IMR-90 (cell line): ENCODE measurements around the gene ACVR1. TPM values are rescaled to one million over a fixed set of nuclear protein-coding genes. Genes with fewer than 3 reads are reported as not detected.

ENCODE experiments used
- ATAC-seq: fragments of 200-7000 bp; cut with Tn5 transposase; 2 replicates; pipeline ENCODE4 v1.9.1; 2020; ENCODE audit warnings: low read depth, mild to moderate bottlenecking, moderate library complexity
- BruUV-seq: library from RNA; stranded (reverse); fragments of 400-500 nt; replicated peaks from 2 replicates; lab custom pipeline; 2021; lab: Mats Ljungman, UMichigan
- CTCF ChIA-PET: fragments of 300-600 bp; formaldehyde crosslinking; extraction: SDS; loops from one replicate; lab custom pipeline; 2021; ENCODE audit warnings: antibody characterized with exemption; lab: Yijun Ruan, JAX
- POLR2A ChIA-PET: fragments of 300-600 bp; sonication (Branson Sonifier 250); formaldehyde crosslinking; loops from one replicate; lab custom pipeline; 2022; ENCODE audit warnings: antibody characterized with exemption; ENCODE audit not compliant: unreplicated experiment; lab: Charles Lee
- DNase-seq: peaks from one replicate; pipeline ENCODE4 v3.0.0; 2013
- H2AFZ ChIP-seq: replicated peaks from 2 replicates; pipeline ENCODE3; 2013; ENCODE audit warnings: low read length, mild to moderate bottlenecking; ENCODE audit not compliant: poor library complexity
- H2AK5ac ChIP-seq: 2 replicates; pipeline ENCODE4 v1.6.1; 2013; ENCODE audit warnings: low read depth, low read length, inconsistent platforms
- H2AK9ac ChIP-seq: replicated peaks from 2 replicates; pipeline ENCODE3; 2013; ENCODE audit warnings: mild to moderate bottlenecking, low read depth, low read length, moderate library complexity; ENCODE audit not compliant: poor library complexity
- H2BK120ac ChIP-seq: 2 replicates; pipeline ENCODE4 v1.6.1; 2013; ENCODE audit warnings: low read depth, low read length, inconsistent platforms
- H2BK15ac ChIP-seq: 3 replicates; pipeline ENCODE4 v1.6.1; 2013; ENCODE audit warnings: low read depth, low read length, inconsistent platforms
- H2BK20ac ChIP-seq: 2 replicates; pipeline ENCODE4 v1.6.1; 2013; ENCODE audit warnings: low read depth, mild to moderate bottlenecking, inconsistent platforms, low read length, moderate library complexity
- H2BK5ac ChIP-seq: 2 replicates; pipeline ENCODE4 v1.6.1; 2013; ENCODE audit warnings: mild to moderate bottlenecking, low read depth, low read length, inconsistent platforms; ENCODE audit not compliant: poor library complexity, severe bottlenecking
- H3K14ac ChIP-seq: replicated peaks from 2 replicates; pipeline ENCODE4 v1.6.1; 2013; ENCODE audit warnings: low read depth, low read length, inconsistent platforms
- H3K18ac ChIP-seq: 2 replicates; pipeline ENCODE4 v1.6.1; 2013; ENCODE audit warnings: low read depth, low read length, control low read depth
- H3K23ac ChIP-seq: 2 replicates; pipeline ENCODE4 v1.6.1; 2013; ENCODE audit warnings: low read depth, low read length, inconsistent platforms
- H3K27ac ChIP-seq: 2 replicates; pipeline ENCODE4 v1.5.1; 2013; ENCODE audit warnings: mild to moderate bottlenecking, control low read depth, low read length; ENCODE audit not compliant: insufficient read depth
- H3K27me3 ChIP-seq: 2 replicates; pipeline ENCODE4 v1.6.1; 2013; ENCODE audit warnings: low read length; ENCODE audit not compliant: control insufficient read depth, insufficient read depth
- H3K36me3 ChIP-seq: 2 replicates; pipeline ENCODE4 v1.6.1; 2013; ENCODE audit warnings: low read length, mixed read lengths; ENCODE audit not compliant: control insufficient read depth, insufficient read depth
- H3K4ac ChIP-seq: 2 replicates; pipeline ENCODE4 v1.6.1; 2013; ENCODE audit warnings: low read depth, low read length, inconsistent platforms
- H3K4me1 ChIP-seq: 2 replicates; pipeline ENCODE4 v1.6.1; 2013; ENCODE audit warnings: low read length, mixed read lengths; ENCODE audit not compliant: control insufficient read depth, insufficient read depth
- H3K4me2 ChIP-seq: 2 replicates; pipeline ENCODE4 v1.6.1; 2013; ENCODE audit warnings: low read depth, mild to moderate bottlenecking, control low read depth, low read length, moderate library complexity
- H3K4me3 ChIP-seq: 2 replicates; pipeline ENCODE4 v1.5.1; 2013; ENCODE audit warnings: low read depth, mild to moderate bottlenecking, control low read depth, low read length, moderate library complexity; ENCODE audit not compliant: insufficient read depth
- H3K56ac ChIP-seq: 2 replicates; pipeline ENCODE4 v1.6.1; 2013; ENCODE audit warnings: low read length, inconsistent platforms; ENCODE audit not compliant: insufficient read depth; ENCODE audit errors: extremely low read depth
- H3K79me1 ChIP-seq, 2 experiments: 2 replicates each; pipeline ENCODE4 v1.6.1; 2013; ENCODE audit warnings: low read length in 2 of 2, inconsistent platforms in 1 of 2, low read depth in 1 of 2
- H3K9ac ChIP-seq: 2 replicates; pipeline ENCODE4 v1.6.1; 2013; ENCODE audit warnings: low read depth, low read length, control low read depth
- H3K9me1 ChIP-seq: 2 replicates; pipeline ENCODE4 v1.6.1; 2013; ENCODE audit warnings: low read length, inconsistent platforms; ENCODE audit not compliant: insufficient read depth
- H3K9me3 ChIP-seq: 2 replicates; pipeline ENCODE4 v1.6.1; 2013; ENCODE audit warnings: low read length; ENCODE audit not compliant: control insufficient read depth, insufficient read depth
- H4K20me1 ChIP-seq: 2 replicates; pipeline ENCODE4 v1.6.1; 2013; ENCODE audit warnings: low read length, inconsistent platforms; ENCODE audit not compliant: insufficient read depth
- H4K5ac ChIP-seq: 2 replicates; pipeline ENCODE4 v1.6.1; 2013; ENCODE audit warnings: mild to moderate bottlenecking, low read depth, low read length, control low read depth
- H4K8ac ChIP-seq, 2 experiments: 2 replicates each; pipeline ENCODE4 v1.6.1; 2013; ENCODE audit warnings: low read depth in 2 of 2, low read length in 2 of 2, control low read depth in 1 of 2, inconsistent platforms in 1 of 2
- H4K91ac ChIP-seq: 2 replicates; pipeline ENCODE4 v1.6.1; 2013; ENCODE audit warnings: low read depth, low read length, inconsistent platforms; ENCODE audit not compliant: insufficient read depth
- BHLHE40 ChIP-seq: fragments of 150-350 bp; IDR thresholded peaks from 2 replicates; pipeline ENCODE4 v1.6.1; 2016; ENCODE audit warnings: mild to moderate bottlenecking, low read depth, low read length
- CEBPB ChIP-seq: IDR thresholded peaks from 2 replicates; pipeline ENCODE4 v1.6.1; 2012; ENCODE audit warnings: low read depth, low read length, improper control_type of control experiment
- CHD1 ChIP-seq: IDR thresholded peaks from 2 replicates; pipeline ENCODE4 v1.6.1; 2012; ENCODE audit warnings: low read depth, low read length, improper control_type of control experiment
- CTCF ChIP-seq: conservative IDR thresholded peaks from 2 replicates; pipeline ENCODE4 v1.5.1; 2012; ENCODE audit warnings: mild to moderate bottlenecking, low read depth, low read length, improper control_type of control experiment
- ELK1 ChIP-seq: fragments of 150-350 bp; IDR thresholded peaks from 2 replicates; pipeline ENCODE4 v1.6.1; 2016; ENCODE audit warnings: low read depth, mild to moderate bottlenecking, low read length, moderate library complexity, borderline replicate concordance
- FOS ChIP-seq: fragments of 150-350 bp; IDR thresholded peaks from 2 replicates; pipeline ENCODE4 v1.6.1; 2016; ENCODE audit warnings: low read depth, low read length
- MAFK ChIP-seq: IDR thresholded peaks from 2 replicates; pipeline ENCODE4 v1.6.1; 2012; ENCODE audit warnings: low read depth, low read length, improper control_type of control experiment
- MAZ ChIP-seq: IDR thresholded peaks from 2 replicates; pipeline ENCODE4 v1.6.1; 2012; ENCODE audit warnings: low read depth, mild to moderate bottlenecking, low read length, improper control_type of control experiment, moderate library complexity, borderline replicate concordance
- MXI1 ChIP-seq: IDR thresholded peaks from 2 replicates; pipeline ENCODE4 v1.6.1; 2012; ENCODE audit warnings: low read depth, mild to moderate bottlenecking, low read length, moderate library complexity, borderline replicate concordance
- NFE2L2 ChIP-seq: fragments of 150-350 bp; IDR thresholded peaks from 2 replicates; pipeline ENCODE4 v1.6.1; 2016; ENCODE audit warnings: low read depth, mild to moderate bottlenecking, low read length
- POLR2A ChIP-seq: IDR thresholded peaks from 2 replicates; pipeline ENCODE4 v1.6.1; 2012; ENCODE audit warnings: mild to moderate bottlenecking, low read depth, low read length
- RAD21 ChIP-seq: IDR thresholded peaks from 2 replicates; pipeline ENCODE4 v1.6.1; 2012; ENCODE audit warnings: low read length, improper control_type of control experiment
- RCOR1 ChIP-seq: IDR thresholded peaks from 2 replicates; pipeline ENCODE4 v1.6.1; 2012; ENCODE audit warnings: mild to moderate bottlenecking, low read length, improper control_type of control experiment; ENCODE audit not compliant: insufficient replicate concordance
- RFX5 ChIP-seq: IDR thresholded peaks from 2 replicates; pipeline ENCODE4 v1.8.0; 2012; ENCODE audit warnings: low read depth, mild to moderate bottlenecking, low read length, moderate library complexity
- SMC3 ChIP-seq: fragments of 150-350 bp; IDR thresholded peaks from 2 replicates; pipeline ENCODE4 v1.6.1; 2016; ENCODE audit warnings: low read depth, mild to moderate bottlenecking, antibody characterized with exemption, low read length, moderate library complexity
- USF2 ChIP-seq: fragments of 150-350 bp; IDR thresholded peaks from 2 replicates; pipeline ENCODE4 v1.6.1; 2017; ENCODE audit warnings: mild to moderate bottlenecking, antibody characterized with exemption, low read length, low read depth
- WGBS, 2 experiments: methylation state at CpG; one replicate each; pipeline versions ENCODE4 v1.1.5 to v1.1.7; 2013; ENCODE audit warnings: missing lambda C conversion rate in 2 of 2; ENCODE audit not compliant: insufficient read length in 1 of 2; ENCODE audit errors: extremely low coverage in 2 of 2; 5-methylcytosine and 5-hydroxymethylcytosine counted together
- dilution Hi-C: fragments of 300-500 bp; cut with HindIII; formaldehyde crosslinking; loops from one replicate; pipeline ENCODE4 v1.14.3; 2018; ENCODE audit warnings: low sequenced_read_pairs; ENCODE audit not compliant: unreplicated experiment
- in situ Hi-C: fragments of 300-500 bp; cut with MboI; formaldehyde crosslinking; loops from 3 replicates; pipeline ENCODE4 v1.14.3; 2019; ENCODE audit warnings: low sequenced_read_pairs, inconsistent platforms, mixed read lengths
- intact Hi-C: fragments of 100-400 bp; cut with micrococcal nuclease; formaldehyde crosslinking; loops from 2 replicates; pipeline ENCODE4 v1.10.0; 2022
- polyA plus RNA-seq, 3 experiments: library from polyadenylated mRNA; depleted of rRNA; stranded (reverse); fragments of >200 nt; gene quantifications; 2 replicates each; pipeline ENCODE4 v1.2.3, GENCODE V29; 2012; ENCODE audit warnings: low replicate concordance in 1 of 3
- total RNA-seq: library from RNA; depleted of rRNA; stranded (reverse); fragments of >200 nt; gene quantifications from 2 replicates; pipeline ENCODE4 v1.2.3, GENCODE V29; 2012

The ACVR1 gene
- total and polyA plus RNA-seq, 2 of the 4 experiments (the other 2 are of a cell fraction) = 21.1 to 40.8 TPM

- no peak overlapping the region for H4K91ac ChIP-seq
- ATAC-seq (no peak), DNase-seq (peak; percentile 43)
- TF ChIP-seq SMC3 = no peak
- TF ChIP-seq MAZ = no peak
- TF ChIP-seq RCOR1 = no peak
- no peak for TF ChIP-seq RFX5
- TF ChIP-seq CHD1 = no peak
- TF ChIP-seq BHLHE40 = no peak
- TF ChIP-seq ELK1 = no peak
- TF ChIP-seq RAD21 = no peak
- no peak for TF ChIP-seq MXI1
- no peak for TF ChIP-seq CTCF
- TF ChIP-seq CEBPB = no peak
- no peak for TF ChIP-seq POLR2A
- no peak for TF ChIP-seq NFE2L2
- no peak for TF ChIP-seq FOS
- TF ChIP-seq MAFK = no peak
- no peak for TF ChIP-seq USF2
- H3K56ac ChIP-seq = no peak overlapping the region
- peaks cover 54% of the 10 kb centered on the region; the same call in 1 of the 2 replicates for H4K20me1 ChIP-seq
- H2AK9ac ChIP-seq = no peak overlapping the region
- H2AFZ ChIP-seq = no peak overlapping the region
- H3K23ac ChIP-seq = no peak overlapping the region
- no peak overlapping the region for H3K9ac ChIP-seq
- no peak overlapping the region for H4K8ac ChIP-seq
- intact Hi-C loops = loop anchor here (10.0 kb wide), 1 partner anchor 132 kb away; no protein-coding TSS in a partner anchor
- in situ Hi-C loops = loop anchor here (25.0 kb wide), 1 partner anchor 1535 kb away; the partner anchor contains the start of gene NR4A2
- H3K18ac ChIP-seq = no peak overlapping the region
- H3K27me3 ChIP-seq = no peaks in the 10 kb centered on the region
- 0 out of 2 replicates have a peak overlapping the region, but pooled peaks have one; percentile 23 for H3K14ac ChIP-seq
- no peak overlapping the region for H2BK15ac ChIP-seq
- no peak overlapping the region for H3K4me3 ChIP-seq
- dilution Hi-C loops = no loop called here
- ChIA-PET CTCF (no interaction called here), POLR2A (no interaction called here)
- H3K9me3 ChIP-seq = no peaks in the 10 kb centered on the region
- H3K4me1 ChIP-seq = peaks cover 10% of the 10 kb centered on the region
- H3K27ac ChIP-seq = no peak overlapping the region
- no peak overlapping the region for H2AK5ac ChIP-seq
- peaks cover 18% of the 10 kb centered on the region for H3K9me1 ChIP-seq
- no peak overlapping the region for H3K4me2 ChIP-seq
- no peak overlapping the region for H2BK5ac ChIP-seq
- no peak overlapping the region for H2BK120ac ChIP-seq
- H2BK20ac ChIP-seq = no peak overlapping the region
- H3K79me1 ChIP-seq = peaks cover 38 to 74% of the 10 kb centered on the region in 2 experiments
- H3K36me3 ChIP-seq = no peaks in the 10 kb centered on the region
- H4K5ac ChIP-seq = no peak overlapping the region
- BruUV-seq = no TSS peak
- no peak overlapping the region for H3K4ac ChIP-seq
- no CpG with 5 or more reads among the region's 2 CpGs for WGBS, 2 experiments
Observed at GRCh38 chr2:157872791-157873190, 3.3 kb downstream of the ACVR1 start.
